HEK293 (cell line): ENCODE measurements around the gene PDLIM7.
A peak's percentile ranks its signal among the peaks of the same experiment; 100 is the strongest.

ENCODE experiments used
- CTCF ChIA-PET: fragments of 350-600 bp; formaldehyde crosslinking; extraction: SDS; loops from one replicate; lab custom pipeline; 2021; ENCODE audit warnings: antibody characterized with exemption; lab: Yijun Ruan, JAX
- POLR2A ChIA-PET: fragments of 300-600 bp; formaldehyde crosslinking; extraction: SDS; loops from one replicate; lab custom pipeline; 2020; ENCODE audit warnings: antibody characterized with exemption, inconsistent platforms; lab: Yijun Ruan, JAX
- H3K27ac ChIP-seq: fragments of 200-500 bp; sonication (Bioruptor generic); 2 replicates; pipeline ENCODE4 v1.5.1; 2014; ENCODE audit warnings: low read depth, low read length, control low read depth, inconsistent platforms; ENCODE audit errors: extremely low read depth
- H3K36me3 ChIP-seq, 2 experiments: fragments of 200-500 bp in 1 of 2; sonication (Bioruptor generic) in 1 of 2; 1 replicate in 1 of 2; 2 replicates in 1 of 2; pipeline ENCODE4 v1.5.1; 2014 to 2017; ENCODE audit warnings: inconsistent platforms in 2 of 2, low read length in 2 of 2; ENCODE audit not compliant: control insufficient read depth in 2 of 2, insufficient read depth in 1 of 2
- H3K4me1 ChIP-seq: fragments of 200-500 bp; sonication (Bioruptor generic); 2 replicates; pipeline ENCODE4 v1.5.1; 2014; ENCODE audit warnings: mild to moderate bottlenecking, low read length, inconsistent platforms; ENCODE audit not compliant: control insufficient read depth, insufficient read depth
- H3K4me3 ChIP-seq: 2 replicates; pipeline ENCODE4 v1.5.1; 2011; ENCODE audit warnings: low read depth, mild to moderate bottlenecking, control low read depth, low read length, moderate library complexity
- H3K9me3 ChIP-seq: fragments of 200-500 bp; sonication (Bioruptor generic); 2 replicates; pipeline ENCODE4 v1.5.1; 2014; ENCODE audit warnings: low read depth, low read length, inconsistent platforms; ENCODE audit not compliant: control insufficient read depth, insufficient read depth
- BCL11B ChIP-seq: fragments of 450-650 bp; formaldehyde crosslinking; IDR thresholded peaks from 2 replicates; pipeline ENCODE4 v1.5.1; 2016; ENCODE audit warnings: low read depth, missing biosample characterization, missing genetic modification characterization
- FEZF1 ChIP-seq: fragments of 450-650 bp; formaldehyde crosslinking; IDR thresholded peaks from 2 replicates; pipeline ENCODE4 v1.5.1; 2016; ENCODE audit warnings: missing biosample characterization, missing genetic modification characterization
- IKZF3 ChIP-seq: fragments of 450-650 bp; IDR thresholded peaks from 2 replicates; pipeline ENCODE4 v1.5.0; 2018; ENCODE audit warnings: missing biosample characterization, mild to moderate bottlenecking, missing genetic modification characterization, moderate library complexity
- KLF7 ChIP-seq: fragments of 450-650 bp; formaldehyde crosslinking; IDR thresholded peaks from 2 replicates; pipeline ENCODE4 v1.5.1; 2016; ENCODE audit warnings: missing biosample characterization, missing genetic modification characterization, borderline replicate concordance
- ZBTB17 ChIP-seq: fragments of 450-650 bp; formaldehyde crosslinking; IDR thresholded peaks from 2 replicates; pipeline ENCODE4 v1.5.1; 2016; ENCODE audit warnings: missing biosample characterization, missing genetic modification characterization
- ZBTB7A ChIP-seq: fragments of 450-650 bp; formaldehyde crosslinking; IDR thresholded peaks from 2 replicates; pipeline ENCODE4 v1.5.1; 2016; ENCODE audit warnings: low read depth, missing biosample characterization, missing genetic modification characterization
- ZBTB8A ChIP-seq: fragments of 450-650 bp; formaldehyde crosslinking; IDR thresholded peaks from 2 replicates; pipeline ENCODE4 v1.5.1; 2016; ENCODE audit warnings: missing biosample characterization, missing genetic modification characterization
- ZFP69B ChIP-seq: fragments of 450-650 bp; formaldehyde crosslinking; IDR thresholded peaks from 2 replicates; pipeline ENCODE4 v1.5.1; 2016; ENCODE audit warnings: missing biosample characterization, missing genetic modification characterization
- ZNF10 ChIP-seq: fragments of 450-650 bp; formaldehyde crosslinking; IDR thresholded peaks from 2 replicates; pipeline ENCODE4 v1.5.1; 2017; ENCODE audit warnings: missing biosample characterization, missing genetic modification characterization
- ZNF157 ChIP-seq: fragments of 450-650 bp; formaldehyde crosslinking; IDR thresholded peaks from 2 replicates; pipeline ENCODE4 v1.5.1; 2016; ENCODE audit warnings: missing biosample characterization, missing genetic modification characterization
- ZNF184 ChIP-seq: fragments of 450-650 bp; IDR thresholded peaks from 2 replicates; pipeline ENCODE4 v1.5.1; 2018; ENCODE audit warnings: missing biosample characterization, mild to moderate bottlenecking, missing genetic modification characterization
- ZNF350 ChIP-seq: fragments of 450-650 bp; formaldehyde crosslinking; IDR thresholded peaks from 2 replicates; pipeline ENCODE4 v1.5.0; 2017; ENCODE audit warnings: missing biosample characterization, mild to moderate bottlenecking, missing genetic modification characterization
- ZNF366 ChIP-seq: fragments of 450-650 bp; formaldehyde crosslinking; conservative IDR thresholded peaks from 2 replicates; pipeline ENCODE4 v1.5.1; 2016; ENCODE audit warnings: missing biosample characterization, missing genetic modification characterization
- ZNF426 ChIP-seq: fragments of 450-650 bp; formaldehyde crosslinking; IDR thresholded peaks from 2 replicates; pipeline ENCODE4 v1.5.1; 2017; ENCODE audit warnings: missing biosample characterization, missing genetic modification characterization, mild to moderate bottlenecking, inconsistent platforms, moderate library complexity
- ZNF449 ChIP-seq: fragments of 450-650 bp; formaldehyde crosslinking; IDR thresholded peaks from 2 replicates; pipeline ENCODE4 v1.5.1; 2017; ENCODE audit warnings: missing biosample characterization, mild to moderate bottlenecking, missing genetic modification characterization, moderate library complexity
- ZNF548 ChIP-seq: fragments of 450-650 bp; formaldehyde crosslinking; IDR thresholded peaks from 2 replicates; pipeline ENCODE4 v1.5.1; 2016; ENCODE audit warnings: missing biosample characterization, missing genetic modification characterization
- ZNF549 ChIP-seq: fragments of 450-650 bp; IDR thresholded peaks from 2 replicates; pipeline ENCODE4 v1.5.1; 2018; ENCODE audit warnings: missing biosample characterization, missing genetic modification characterization, mild to moderate bottlenecking, inconsistent platforms, moderate library complexity
- ZNF558 ChIP-seq: fragments of 450-650 bp; formaldehyde crosslinking; IDR thresholded peaks from 2 replicates; pipeline ENCODE4 v1.5.1; 2016; ENCODE audit warnings: missing biosample characterization, missing genetic modification characterization
- ZNF585B ChIP-seq: fragments of 450-650 bp; formaldehyde crosslinking; IDR thresholded peaks from 2 replicates; pipeline ENCODE4 v1.5.1; 2016; ENCODE audit warnings: missing biosample characterization, missing genetic modification characterization
- ZNF610 ChIP-seq: fragments of 450-650 bp; formaldehyde crosslinking; IDR thresholded peaks from 2 replicates; pipeline ENCODE4 v1.5.1; 2016; ENCODE audit warnings: missing biosample characterization, missing genetic modification characterization, borderline replicate concordance
- ZNF629 ChIP-seq: fragments of 450-650 bp; formaldehyde crosslinking; IDR thresholded peaks from 2 replicates; pipeline ENCODE4 v1.5.1; 2017; ENCODE audit warnings: missing biosample characterization, missing genetic modification characterization
- ZNF658 ChIP-seq: fragments of 450-650 bp; formaldehyde crosslinking; IDR thresholded peaks from 2 replicates; pipeline ENCODE4; 2016; ENCODE audit warnings: missing biosample characterization, missing genetic modification characterization
- ZNF660 ChIP-seq: fragments of 450-650 bp; IDR thresholded peaks from 2 replicates; pipeline ENCODE4 v1.5.1; 2018; ENCODE audit warnings: missing biosample characterization, mild to moderate bottlenecking, missing genetic modification characterization
- ZNF670 ChIP-seq: fragments of 450-650 bp; formaldehyde crosslinking; IDR thresholded peaks from 2 replicates; pipeline ENCODE4 v1.5.1; 2016; ENCODE audit warnings: missing biosample characterization, missing genetic modification characterization, low read depth
- ZNF701 ChIP-seq: fragments of 450-650 bp; formaldehyde crosslinking; IDR thresholded peaks from 2 replicates; pipeline ENCODE4 v1.5.1; 2016; ENCODE audit warnings: missing biosample characterization, missing genetic modification characterization
- ZNF777 ChIP-seq: fragments of 450-650 bp; formaldehyde crosslinking; IDR thresholded peaks from 2 replicates; pipeline ENCODE4 v1.5.1; 2017; ENCODE audit warnings: missing biosample characterization, missing genetic modification characterization, borderline replicate concordance
- ZNF791 ChIP-seq: fragments of 450-650 bp; formaldehyde crosslinking; IDR thresholded peaks from 2 replicates; pipeline ENCODE4 v1.5.1; 2016; ENCODE audit warnings: missing biosample characterization, missing genetic modification characterization
- ZSCAN30 ChIP-seq: fragments of 450-650 bp; IDR thresholded peaks from 2 replicates; pipeline ENCODE4 v1.5.1; 2018; ENCODE audit warnings: missing biosample characterization, mild to moderate bottlenecking, missing genetic modification characterization, moderate library complexity
- TF ChIP-seq, protein P1 (sequence below): fragments of 450-650 bp; formaldehyde crosslinking; IDR thresholded peaks from 2 replicates; pipeline ENCODE4 v1.5.1; 2016; ENCODE audit warnings: missing biosample characterization, missing genetic modification characterization, low read depth

PDLIM7 gene

DNA sequence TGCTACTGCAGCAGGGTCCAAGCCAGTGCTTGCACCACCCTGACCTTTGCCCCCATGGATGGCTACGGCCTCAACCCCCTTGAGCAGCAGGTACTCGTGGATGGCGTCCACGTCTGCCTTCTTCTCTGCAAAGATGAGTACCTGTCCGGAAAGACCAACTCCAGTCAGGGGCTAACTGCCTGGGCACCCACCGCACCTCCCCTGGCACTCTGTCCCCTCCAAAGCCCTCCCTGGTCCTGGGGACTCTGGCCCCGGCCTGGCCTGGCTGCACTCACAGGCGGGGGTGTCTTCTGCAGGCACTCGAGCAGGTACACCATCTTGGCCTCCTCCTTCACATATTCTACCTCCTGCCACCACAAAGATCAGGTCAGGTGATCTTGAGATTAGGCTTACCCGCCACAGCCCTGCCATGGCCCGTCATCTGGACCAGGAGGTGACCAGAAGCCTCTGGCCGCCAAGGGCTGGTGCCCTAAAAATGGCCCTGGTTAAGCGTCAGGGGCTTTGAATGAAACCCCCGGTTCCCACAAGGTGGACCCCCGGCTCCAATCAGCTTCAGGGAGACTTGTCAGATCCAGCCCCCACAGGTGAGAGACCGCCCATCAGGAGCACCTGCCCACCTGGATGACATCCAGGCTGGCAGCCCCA lies 15.5 kb upstream of the PDLIM7 start:
- ChIA-PET CTCF (no interaction called here), POLR2A (no interaction called here)
- TF ChIP-seq ZNF660 (tag by site-specific recombination), result no peak
- TF ChIP-seq BCL11B (tag by site-specific recombination), result 0 out of 2 replicates have a peak, but pooled peaks have one; percentile 36
- H3K36me3 ChIP-seq, result peaks cover 6 to 74% of the 10 kb centered on the region in 2 experiments
- H3K4me1 ChIP-seq, result no peaks in the 10 kb centered on the region
- H3K9me3 ChIP-seq, result no peaks in the 10 kb centered on the region
- no peak overlapping the region for H3K4me3 ChIP-seq
- H3K27ac ChIP-seq, result no peak overlapping the region

- TF ChIP-seq ZNF777 (tag by site-specific recombination), result no peak
- TF ChIP-seq IKZF3 (tag by site-specific recombination), result no peak
- TF ChIP-seq FEZF1 (tag by site-specific recombination), result no peak
- no peak for TF ChIP-seq ZNF610 (tag by site-specific recombination)
- TF ChIP-seq ZNF791 (tag by site-specific recombination), result no peak
- no peak for TF ChIP-seq ZNF658 (tag by site-specific recombination)
- TF ChIP-seq ZBTB7A, result no peak
- no peak for TF ChIP-seq ZNF350 (tag by site-specific recombination)
- no peak for TF ChIP-seq ZNF548 (tag by site-specific recombination)
- no peak for TF ChIP-seq ZNF10 (tag by site-specific recombination)
- no peak for TF ChIP-seq ZBTB8A
- TF ChIP-seq ZBTB17 (tag by site-specific recombination), result no peak
- TF ChIP-seq ZNF426 (tag by site-specific recombination), result no peak
- no peak for TF ChIP-seq ZNF670 (tag by site-specific recombination)
- TF ChIP-seq ZNF558 (tag by site-specific recombination), result no peak
- TF ChIP-seq ZNF585B, result no peak
- no peak for TF ChIP-seq KLF7 (tag by site-specific recombination)
- TF ChIP-seq, all 188 proteins: peak for 0
- no peak overlapping the region for H3K27ac ChIP-seq
- POLR2A ChIA-PET, result no interaction called here
- H3K4me3 ChIP-seq, result no peak overlapping the region
- H3K4me1 ChIP-seq, result no peaks in the 10 kb centered on the region
- no peaks in the 10 kb centered on the region for H3K9me3 ChIP-seq
- H3K36me3 ChIP-seq, result peaks cover 6 to 74% of the 10 kb centered on the region in 2 experiments
- CTCF ChIA-PET, result interaction anchor here (2.8 kb wide), 1 partner anchor 11 kb away, joined by 16 read pairs; no protein-coding TSS in a partner anchor
Observed at GRCh38 chr5:177511796-177512675, 14.6 kb upstream of the PDLIM7 start.

- Histone ChIP-seq H3K4me3 (no peak overlapping the region), H3K36me3 (peaks cover 6 to 74% of the 10 kb centered on the region in 2 experiments), H3K27ac (no peak overlapping the region), H3K9me3 (no peaks in the 10 kb centered on the region), H3K4me1 (no peaks in the 10 kb centered on the region)
- POLR2A ChIA-PET, result no interaction called here
- TF ChIP-seq ZFP69B (tag by site-specific recombination), result no peak
- no peak for TF ChIP-seq ZNF157 (tag by site-specific recombination)
- TF ChIP-seq ZNF549 (tag by site-specific recombination), result no peak
- no peak for TF ChIP-seq ZNF184 (tag by site-specific recombination)
- TF ChIP-seq, protein P1, sequence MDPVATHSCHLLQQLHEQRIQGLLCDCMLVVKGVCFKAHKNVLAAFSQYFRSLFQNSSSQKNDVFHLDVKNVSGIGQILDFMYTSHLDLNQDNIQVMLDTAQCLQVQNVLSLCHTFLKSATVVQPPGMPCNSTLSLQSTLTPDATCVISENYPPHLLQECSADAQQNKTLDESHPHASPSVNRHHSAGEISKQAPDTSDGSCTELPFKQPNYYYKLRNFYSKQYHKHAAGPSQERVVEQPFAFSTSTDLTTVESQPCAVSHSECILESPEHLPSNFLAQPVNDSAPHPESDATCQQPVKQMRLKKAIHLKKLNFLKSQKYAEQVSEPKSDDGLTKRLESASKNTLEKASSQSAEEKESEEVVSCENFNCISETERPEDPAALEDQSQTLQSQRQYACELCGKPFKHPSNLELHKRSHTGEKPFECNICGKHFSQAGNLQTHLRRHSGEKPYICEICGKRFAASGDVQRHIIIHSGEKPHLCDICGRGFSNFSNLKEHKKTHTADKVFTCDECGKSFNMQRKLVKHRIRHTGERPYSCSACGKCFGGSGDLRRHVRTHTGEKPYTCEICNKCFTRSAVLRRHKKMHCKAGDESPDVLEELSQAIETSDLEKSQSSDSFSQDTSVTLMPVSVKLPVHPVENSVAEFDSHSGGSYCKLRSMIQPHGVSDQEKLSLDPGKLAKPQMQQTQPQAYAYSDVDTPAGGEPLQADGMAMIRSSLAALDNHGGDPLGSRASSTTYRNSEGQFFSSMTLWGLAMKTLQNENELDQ (tag by site-specific recombination), result no peak
- TF ChIP-seq ZNF701 (tag by site-specific recombination), result no peak
- TF ChIP-seq ZNF629 (tag by site-specific recombination), result no peak
- no peak for TF ChIP-seq ZNF366 (tag by site-specific recombination)
- TF ChIP-seq ZNF449 (tag by site-specific recombination), result no peak
- no peak for TF ChIP-seq KLF7 (tag by site-specific recombination)
- TF ChIP-seq ZSCAN30 (tag by site-specific recombination), result no peak
- TF ChIP-seq, all 188 proteins: peak for 0
- CTCF ChIA-PET, result interaction anchor here (2.8 kb wide), 1 partner anchor 10 kb away, joined by 16 read pairs; no protein-coding TSS in a partner anchor
Observed at GRCh38 chr5:177511181-177511580, 13.8 kb upstream of the PDLIM7 start.
